Transverse colon (tissue), 4 donors: ENCODE data around the gene CENPC. TPM values are rescaled to one million over a fixed set of nuclear protein-coding genes. Genes with fewer than 3 reads are reported as not detected.

Experiments used
- DNase-seq: peaks from one replicate; pipeline ENCODE4 v3.0.0-alpha.2; 2019
- H3K27ac ChIP-seq, 4 donors: fragments of 200-600 bp; sonication (generic); 2 replicates each; pipeline ENCODE4 v1.5.1; 2016 to 2018; ENCODE audit warnings: inconsistent platforms in 4 of 4
- H3K27me3 ChIP-seq: fragments of 200-600 bp; sonication (generic); 2 replicates; pipeline ENCODE4 v1.5.1; 2017; ENCODE audit warnings: inconsistent platforms
- H3K36me3 ChIP-seq, 4 donors: fragments of 200-600 bp; sonication (generic); 2 replicates each; pipeline ENCODE4 v1.5.1; 2017 to 2019; ENCODE audit warnings: inconsistent platforms in 4 of 4
- H3K4me1 ChIP-seq, 4 donors: fragments of 200-600 bp; sonication (generic); 2 replicates each; pipeline ENCODE4 v1.5.1; 2017 to 2020; ENCODE audit warnings: inconsistent platforms in 4 of 4
- H3K4me3 ChIP-seq, 4 donors: fragments of 200-600 bp; sonication (generic); 1 replicate in 1 of 4; 2 replicates in 3 of 4; pipeline versions ENCODE4 v1.5.1 to v1.6.1; 2017 to 2019; ENCODE audit warnings: inconsistent platforms in 4 of 4
- H3K9me3 ChIP-seq, 2 donors: fragments of 200-600 bp; sonication (generic); 2 replicates each; pipeline ENCODE4 v1.5.1; 2017 to 2019; ENCODE audit warnings: inconsistent platforms in 2 of 2
- CTCF ChIP-seq, 5 experiments: fragments of 200-600 bp in 3 of 5; fragments of 450-650 bp in 2 of 5; sonication (generic) in 3 of 5; IDR thresholded peaks; 1 replicate in 2 of 5; 2 replicates in 3 of 5; pipeline ENCODE4 v1.5.1; 2016 to 2017; ENCODE audit warnings: antibody characterized with exemption in 5 of 5, inconsistent platforms in 3 of 5, mild to moderate bottlenecking in 2 of 5, moderate library complexity in 1 of 5
- EP300 ChIP-seq: sonication (generic); formaldehyde crosslinking; IDR thresholded peaks from one replicate; pipeline ENCODE4 v1.6.1; 2017; ENCODE audit warnings: antibody characterized with exemption, low read depth
- POLR2A ChIP-seq: fragments of 450-650 bp; IDR thresholded peaks from one replicate; pipeline ENCODE4 v1.6.1; 2016; ENCODE audit warnings: antibody characterized with exemption, mild to moderate bottlenecking, moderate library complexity
- POLR2AphosphoS5 ChIP-seq, 3 donors: sonication (generic); formaldehyde crosslinking; IDR thresholded peaks; one replicate each; pipeline ENCODE4 v1.6.1; 2016; ENCODE audit warnings: antibody characterized with exemption in 3 of 3
- WGBS, 2 donors: methylation state at CpG; one replicate each; pipeline ENCODE4 v1.1.5; 2018; ENCODE audit warnings: low coverage in 1 of 2; 5-methylcytosine and 5-hydroxymethylcytosine counted together
- in situ Hi-C, 4 donors: fragments of 200-750 bp; cut with MboI; loops; one replicate each; pipeline versions ENCODE4 v1.15.0 to v1.15.1; 2017; ENCODE audit warnings: low sequenced_read_pairs in 3 of 4, low pct_ligation_motif_present in 1 of 4, low pct_unique_long_range_greater_than_20kb in 1 of 4
- intact Hi-C: fragments of 100-400 bp; cut with DNase I; formaldehyde crosslinking; loops from one replicate; pipeline ENCODE4 v1.15.1; 2023; ENCODE audit warnings: low total_unique reads
- total RNA-seq, 4 donors: library from RNA; depleted of rRNA; stranded (reverse); fragments of >200 nt; gene quantifications; one replicate each; pipeline ENCODE4 v1.1.0, GENCODE V29; 2016

CENPC gene
- total RNA-seq, 4 donors from 2014 or later = 16.1 to 39.5 (median 23.4) TPM

- no peak for DNase-seq
- Histone ChIP-seq H3K27me3 (no peaks in the 10 kb centered on the region), H3K4me3 (no peak overlapping the region), H3K27ac (no peak overlapping the region), H3K4me1 (no peaks in the 10 kb centered on the region), H3K9me3 (no peaks in the 10 kb centered on the region), H3K36me3 (peaks cover 0 to 45% (median 15%) of the 10 kb centered on the region in 4 donors)
- in situ Hi-C loops (no loop called here), intact Hi-C loops (no loop called here)
- TF ChIP-seq POLR2A (no peak), POLR2AphosphoS5 (IDR thresholded peaks at IDR 0.05) (no peak), CTCF (IDR thresholded peaks at IDR 0.05) (no peak), EP300 (no peak)
Observed at GRCh38 chr4:67470871-67471270, 74.4 kb downstream of the CENPC start.

GRCh38 chr4:67468830-67469229, 76.5 kb downstream of the CENPC start:
- Histone ChIP-seq H3K4me3 (no peak overlapping the region), H3K4me1 (no peaks in the 10 kb centered on the region), H3K36me3 (peaks cover 0 to 29% (median 12%) of the 10 kb centered on the region in 4 donors), H3K9me3 (no peaks in the 10 kb centered on the region), H3K27ac (no peak overlapping the region), H3K27me3 (no peaks in the 10 kb centered on the region)
- in situ Hi-C loops (no loop called here), intact Hi-C loops (no loop called here)
- DNase-seq = no peak
- no peak for TF ChIP-seq POLR2AphosphoS5 (IDR thresholded peaks at IDR 0.05)
- no peak for TF ChIP-seq POLR2A
- no peak for TF ChIP-seq EP300
- no peak for TF ChIP-seq CTCF (IDR thresholded peaks at IDR 0.05)

- intact Hi-C loops = no loop called here
- in situ Hi-C loops = no loop called here
- peaks cover 0 to 12% (median 5%) of the 10 kb centered on the region in 4 donors for H3K36me3 ChIP-seq
Observed at GRCh38 chr4:67466751-67467150, 78.6 kb downstream of the CENPC start.

GRCh38 chr4:67465763-67466052, 79.6 kb downstream of the CENPC start:
- H3K36me3 ChIP-seq = peaks cover 0 to 2% (median under 1%) of the 10 kb centered on the region in 4 donors
- H3K9me3 ChIP-seq = no peaks in the 10 kb centered on the region
- H3K27me3 ChIP-seq = no peaks in the 10 kb centered on the region
- H3K4me3 ChIP-seq = no peak overlapping the region
- intact Hi-C loops (no loop called here), in situ Hi-C loops (no loop called here)
- WGBS, 2 donors = 60 to 89% methylated on average over 2 to 4 of the region's 4 CpGs
- DNase-seq = no peak
- H3K4me1 ChIP-seq = no peaks in the 10 kb centered on the region
- TF ChIP-seq EP300 = no peak
- TF ChIP-seq POLR2AphosphoS5 (IDR thresholded peaks at IDR 0.05) = no peak
- TF ChIP-seq POLR2A = no peak
- no peak for TF ChIP-seq CTCF (IDR thresholded peaks at IDR 0.05)
- H3K27ac ChIP-seq = no peak overlapping the region

More at GRCh38 chr4:67466751-67467150, 78.6 kb downstream of the CENPC start:
- no peaks in the 10 kb centered on the region for H3K9me3 ChIP-seq
- H3K27me3 ChIP-seq = no peaks in the 10 kb centered on the region
- DNase-seq = no peak
- no peak overlapping the region for H3K27ac ChIP-seq
- 91 to 97% methylated on average over 3 of the region's 3 CpGs for WGBS, 2 donors
- no peaks in the 10 kb centered on the region for H3K4me1 ChIP-seq
- TF ChIP-seq EP300 = no peak
- no peak for TF ChIP-seq POLR2A
- no peak overlapping the region for H3K4me3 ChIP-seq

- no peaks in the 10 kb centered on the region for H3K4me1 ChIP-seq
- H3K27me3 ChIP-seq = no peaks in the 10 kb centered on the region
- TF ChIP-seq POLR2AphosphoS5 (IDR thresholded peaks at IDR 0.05) = no peak
- no peak for TF ChIP-seq EP300
- TF ChIP-seq POLR2A = no peak
- TF ChIP-seq CTCF (IDR thresholded peaks at IDR 0.05) = no peak
- intact Hi-C loops (no loop called here), in situ Hi-C loops (no loop called here)
- H3K4me3 ChIP-seq = no peak overlapping the region
- H3K36me3 ChIP-seq = no peaks in the 10 kb centered on the region
- WGBS, 2 donors = 92 to 100% methylated on average over 2 to 7 of the region's 7 CpGs
- no peak for DNase-seq
- no peak overlapping the region for H3K27ac ChIP-seq
- no peaks in the 10 kb centered on the region for H3K9me3 ChIP-seq
Observed at GRCh38 chr4:67465032-67465762, 80.1 kb downstream of the CENPC start.
